GM19025 (cell line): Measurements from ENCODE around the gene UQCC2.

Source experiments
- ATAC-seq: cut with Tn5 transposase; IDR thresholded peaks from one replicate; pipeline ENCODE4 v1.9.1; 2021; ENCODE audit warnings: mild to moderate bottlenecking, low read depth, moderate library complexity; ENCODE audit not compliant: unreplicated experiment

The UQCC2 gene

GRCh38 chr6:33679761-33680160, 31.7 kb downstream of the UQCC2 start:
- no peak for ATAC-seq

- ATAC-seq: no peak
Measured at GRCh38 chr6:33678932-33679490, 32.5 kb downstream of the UQCC2 start.

GRCh38 chr6:33678233-33678931, 33.1 kb downstream of the UQCC2 start:
- no peak for ATAC-seq

DNA sequence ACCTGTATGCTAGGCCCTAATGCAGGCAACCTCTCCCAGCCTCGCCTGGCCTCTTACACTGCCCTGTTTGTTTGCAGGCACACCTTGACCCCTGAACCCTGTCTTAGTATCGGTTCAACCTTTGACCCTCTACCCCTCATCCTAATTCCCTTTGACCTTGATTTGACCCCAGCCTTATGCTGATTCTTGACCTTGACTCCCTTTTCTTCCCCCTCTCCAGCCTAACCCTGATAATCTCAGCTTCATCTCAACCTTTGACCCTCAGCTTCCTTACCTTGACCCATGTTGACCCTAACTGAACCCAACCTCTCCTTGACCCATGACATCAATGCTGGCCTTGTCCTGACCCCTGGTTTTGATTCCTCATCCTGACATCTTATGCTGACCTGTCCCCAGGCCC, 33.8 kb downstream of the UQCC2 start:
- no peak for ATAC-seq

GRCh38 chr6:33677143-33677660, 34.3 kb downstream of the UQCC2 start:
- ATAC-seq: no peak

GRCh38 chr6:33676416-33677142, 34.9 kb downstream of the UQCC2 start:
- no peak for ATAC-seq

GRCh38 chr6:33675968-33676367, 35.5 kb downstream of the UQCC2 start:
- ATAC-seq: no peak

- no peak for ATAC-seq
Measured at GRCh38 chr6:33673851-33674250, 37.6 kb downstream of the UQCC2 start.

DNA sequence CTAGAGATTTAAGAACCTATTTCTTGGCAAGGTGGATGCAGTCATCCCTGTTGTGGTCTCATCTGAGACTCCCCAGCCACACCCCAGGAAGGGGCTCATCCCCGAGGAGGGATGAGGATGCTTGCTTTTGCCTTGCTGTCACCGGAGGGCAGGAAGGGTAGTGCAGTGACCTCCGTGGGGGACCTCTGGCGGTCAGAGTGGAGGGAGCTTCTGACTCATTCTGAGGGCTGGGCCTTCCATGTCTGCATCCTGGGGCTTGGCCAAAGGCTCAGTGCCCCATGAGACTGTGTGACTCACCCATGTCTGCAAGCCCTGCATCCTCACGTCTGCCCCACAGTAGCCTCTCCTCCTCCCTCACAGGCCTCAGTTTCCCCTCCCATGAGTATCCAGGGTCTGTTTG, 38.7 kb downstream of the UQCC2 start:
- ATAC-seq: no peak

GRCh38 chr6:33671744-33672072, 39.8 kb downstream of the UQCC2 start:
- no peak for ATAC-seq

GRCh38 chr6:33670971-33671743, 40.3 kb downstream of the UQCC2 start:
- no peak for ATAC-seq

GRCh38 chr6:33670086-33670660, 41.3 kb downstream of the UQCC2 start:
- ATAC-seq: no peak

DNA sequence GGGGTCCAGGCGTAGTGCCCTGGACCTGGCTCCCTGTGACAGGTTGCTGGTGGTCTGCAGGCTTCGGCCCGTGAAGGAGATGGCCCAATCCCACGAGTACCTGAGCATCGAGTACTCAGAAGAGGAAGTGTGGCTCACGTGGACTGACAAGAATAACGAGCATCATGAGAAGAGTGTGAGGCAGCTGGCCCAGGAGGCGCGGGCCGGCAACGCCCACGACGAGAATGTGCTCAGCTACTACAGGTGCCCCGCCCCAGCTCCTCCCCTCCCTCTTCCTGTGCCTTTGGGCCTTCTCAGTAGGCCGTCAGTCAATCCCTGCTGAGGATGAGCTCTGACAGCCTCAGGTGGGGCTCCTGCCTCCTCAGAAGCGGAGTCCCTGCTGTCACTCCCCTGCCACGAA, 42.6 kb downstream of the UQCC2 start:
- no peak for ATAC-seq

DNA sequence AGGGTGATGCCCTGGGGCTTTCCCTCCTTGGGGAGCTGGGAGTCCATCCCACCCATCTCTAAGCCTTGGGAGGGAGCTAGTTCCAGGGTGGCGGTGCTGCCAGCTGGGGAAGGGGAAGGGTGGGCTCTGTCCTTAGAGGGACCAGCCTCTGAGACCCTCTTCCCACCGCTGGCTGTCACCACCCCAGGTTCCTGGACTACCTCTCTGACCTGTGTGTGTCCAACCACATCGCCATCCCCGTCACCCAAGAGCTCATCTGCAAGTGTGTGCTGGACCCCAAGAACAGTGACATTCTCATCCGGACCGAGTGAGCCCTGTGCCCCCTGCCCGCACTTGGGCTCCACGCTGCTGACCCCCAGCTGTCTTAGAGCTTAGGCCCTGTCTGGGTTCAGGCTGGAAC, 43.2 kb downstream of the UQCC2 start:
- ATAC-seq: no peak

DNA sequence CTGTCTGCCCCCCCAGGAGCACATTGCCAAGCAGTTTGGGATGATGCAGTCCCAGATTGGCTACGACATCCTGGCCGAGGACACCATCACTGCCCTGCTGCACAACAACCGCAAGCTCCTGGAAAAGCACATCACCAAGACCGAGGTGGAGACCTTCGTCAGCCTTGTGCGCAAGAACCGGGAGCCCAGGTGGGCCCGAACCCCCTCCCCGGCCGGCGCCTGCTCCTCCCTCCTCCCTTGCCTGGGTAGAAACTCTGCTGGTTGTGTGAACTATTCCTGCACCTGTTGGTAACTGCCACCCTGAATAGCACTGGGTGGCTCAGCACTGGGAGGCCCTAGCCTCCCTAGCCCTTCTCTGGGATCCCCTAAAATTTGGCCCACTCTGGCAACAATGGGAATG, 43.7 kb downstream of the UQCC2 start:
- ATAC-seq: no peak

- ATAC-seq: no peak
Measured at GRCh38 chr6:33667072-33667471, 44.4 kb downstream of the UQCC2 start.

GRCh38 chr6:33665957-33666356, 45.5 kb downstream of the UQCC2 start:
- no peak for ATAC-seq

DNA sequence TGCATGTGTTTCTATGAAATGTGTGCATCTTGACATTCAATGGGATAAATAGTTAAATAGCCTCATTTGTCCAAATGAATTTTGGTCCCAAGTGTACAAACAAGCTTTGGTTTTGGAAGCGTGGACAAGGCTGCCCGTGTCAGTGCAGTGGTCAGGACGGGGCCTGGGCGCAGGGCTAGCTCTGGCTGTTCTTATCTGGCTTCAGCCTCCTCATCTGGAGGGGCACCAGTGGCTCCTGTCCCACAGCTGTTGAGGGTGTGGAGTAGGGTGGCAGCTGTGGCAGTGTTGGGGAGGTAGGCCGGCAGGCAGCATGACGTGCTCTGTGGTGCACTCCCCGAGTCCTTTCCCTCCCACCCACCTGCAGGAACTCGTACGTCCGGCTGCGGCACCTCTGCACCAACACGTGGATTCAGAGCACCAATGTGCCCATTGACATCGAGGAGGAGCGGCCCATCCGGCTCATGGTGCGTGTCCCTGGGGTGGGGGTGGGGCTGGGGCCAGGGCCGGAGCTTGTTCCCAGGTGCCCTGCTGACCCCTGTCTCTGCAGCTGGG, 46.9 kb downstream of the UQCC2 start:
- ATAC-seq: no peak

GRCh38 chr6:33663727-33664449, 47.6 kb downstream of the UQCC2 start:
- no peak for ATAC-seq

- ATAC-seq: no peak
Measured at GRCh38 chr6:33663028-33663427, 48.5 kb downstream of the UQCC2 start.
